Neural cell (in vitro differentiated cells): Measurements from ENCODE around the gene PRKG1. TPM values are rescaled to one million over a fixed set of nuclear protein-coding genes. Genes with fewer than 3 reads are reported as not detected.

Experiments used
- H2AFZ ChIP-seq: fragments of 200-600, 300-800 bp; sonication (generic), shearing (Covaris generic); 2 replicates; pipeline ENCODE4 v1.6.0; 2014; ENCODE audit warnings: low read depth, mild to moderate bottlenecking, antibody characterized with exemption, low read length, moderate library complexity
- H3F3A ChIP-seq: fragments of 200-600 bp; shearing (Covaris generic); 2 replicates; pipeline ENCODE4 v1.6.1; 2016; ENCODE audit warnings: mild to moderate bottlenecking, moderate library complexity, mixed read lengths, antibody characterized with exemption, low read length; ENCODE audit not compliant: insufficient read depth, poor library complexity, severe bottlenecking
- H3K27ac ChIP-seq: fragments of 200-600, 300-800 bp; sonication (generic), shearing (Covaris generic); 2 replicates; pipeline ENCODE4 v1.5.1; 2014; ENCODE audit warnings: mild to moderate bottlenecking, low read length, moderate library complexity
- H3K27me3 ChIP-seq: fragments of 300-800, 200-600 bp; sonication (generic), shearing (Covaris generic); 2 replicates; pipeline ENCODE4 v1.6.0; 2014; ENCODE audit warnings: mild to moderate bottlenecking, low read depth, low read length, moderate library complexity; ENCODE audit not compliant: insufficient read depth
- H3K36me3 ChIP-seq: fragments of 300-800, 200-600 bp; sonication (generic), shearing (Covaris generic); 2 replicates; pipeline ENCODE4 v1.5.1; 2014; ENCODE audit warnings: mild to moderate bottlenecking, antibody characterized with exemption, low read length, moderate library complexity; ENCODE audit not compliant: insufficient read depth
- H3K4me2 ChIP-seq: fragments of 300-800, 200-600 bp; sonication (generic), shearing (Covaris generic); 2 replicates; pipeline ENCODE4 v1.6.0; 2014; ENCODE audit warnings: mild to moderate bottlenecking, low read length
- H3K4me3 ChIP-seq: fragments of 300-800, 200-600 bp; sonication (generic), shearing (Covaris generic); 2 replicates; pipeline ENCODE4 v1.5.1; 2014; ENCODE audit warnings: mild to moderate bottlenecking, low read length, moderate library complexity
- H3K79me2 ChIP-seq: fragments of 200-600 bp; shearing (Covaris generic); replicated peaks from 2 replicates; pipeline ENCODE4 v1.6.0; 2014; ENCODE audit warnings: mild to moderate bottlenecking, low read length, moderate library complexity; ENCODE audit not compliant: insufficient read depth
- H3K9ac ChIP-seq: fragments of 300-800, 200-600 bp; sonication (generic), shearing (Covaris generic); 2 replicates; pipeline ENCODE4 v1.6.1; 2016; ENCODE audit warnings: mild to moderate bottlenecking, low read length, mixed read lengths
- H3K9me2 ChIP-seq: fragments of 200-600 bp; shearing (Covaris generic); 2 replicates; pipeline ENCODE4 v1.6.1; 2016; ENCODE audit warnings: mild to moderate bottlenecking, low read length, mixed read lengths; ENCODE audit not compliant: insufficient read depth
- H3K9me3 ChIP-seq: fragments of 200-600, 300-800 bp; sonication (generic), shearing (Covaris generic); 2 replicates; pipeline ENCODE4 v1.6.1; 2016; ENCODE audit warnings: mild to moderate bottlenecking, mixed run types, low read length, moderate library complexity, mixed read lengths
- H4K20me1 ChIP-seq: fragments of 200-600 bp; shearing (Covaris generic); 2 replicates; pipeline ENCODE4 v1.6.1; 2016; ENCODE audit warnings: mild to moderate bottlenecking, mixed run types; ENCODE audit not compliant: insufficient read depth
- CTCF ChIP-seq: fragments of 450-650 bp; IDR thresholded peaks from 2 replicates; pipeline ENCODE4 v1.5.1; 2014; ENCODE audit warnings: antibody characterized with exemption, mild to moderate bottlenecking, moderate library complexity; ENCODE audit not compliant: poor library complexity, severe bottlenecking
- EP300 ChIP-seq: fragments of 450-650 bp; conservative IDR thresholded peaks from 2 replicates; pipeline ENCODE4 v1.6.1; 2014; ENCODE audit warnings: antibody characterized with exemption, mild to moderate bottlenecking, moderate library complexity; ENCODE audit not compliant: poor library complexity, severe bottlenecking
- EZH2 ChIP-seq: fragments of 200-600, 300-800 bp; shearing (Covaris generic), sonication (generic); IDR thresholded peaks from 2 replicates; pipeline ENCODE4 v1.6.1; 2014; ENCODE audit warnings: antibody characterized with exemption, low read length, borderline replicate concordance, mild to moderate bottlenecking; ENCODE audit not compliant: insufficient read depth, poor library complexity, severe bottlenecking
- MXI1 ChIP-seq: fragments of 450-650 bp; conservative IDR thresholded peaks from 2 replicates; pipeline ENCODE4 v1.6.1; 2014; ENCODE audit warnings: antibody characterized with exemption, mild to moderate bottlenecking; ENCODE audit not compliant: poor library complexity, severe bottlenecking
- POLR2AphosphoS5 ChIP-seq: IDR thresholded peaks from 2 replicates; pipeline ENCODE4 v1.6.1; 2012
- RAD21 ChIP-seq: fragments of 450-650 bp; conservative IDR thresholded peaks from 2 replicates; pipeline ENCODE4 v1.6.1; 2014; ENCODE audit warnings: antibody characterized with exemption, mild to moderate bottlenecking, moderate library complexity
- REST ChIP-seq: IDR thresholded peaks from 2 replicates; pipeline ENCODE4 v1.6.1; 2012; ENCODE audit warnings: borderline replicate concordance
- SMC3 ChIP-seq: fragments of 450-650 bp; conservative IDR thresholded peaks from 2 replicates; pipeline ENCODE4 v1.6.1; 2014; ENCODE audit warnings: antibody characterized with exemption, mild to moderate bottlenecking, moderate library complexity; ENCODE audit not compliant: poor library complexity
- TAF1 ChIP-seq: IDR thresholded peaks from 2 replicates; pipeline ENCODE4 v1.6.1; 2012; ENCODE audit warnings: low read depth
- polyA plus RNA-seq: library from polyadenylated mRNA; depleted of rRNA; stranded (reverse); fragments of >200 nt; gene quantifications from 2 replicates; pipeline ENCODE4 v1.2.3, GENCODE V29; 2014

Gene PRKG1
- polyA plus RNA-seq, 1 donor from 2014 or later = 2.2 TPM

GRCh38 chr10:51852297-51852696, 778.0 kb downstream of the PRKG1 start:
- Histone ChIP-seq H3K9me3 (no peaks in the 10 kb centered on the region), H4K20me1 (no peaks in the 10 kb centered on the region), H3K4me3 (no peak overlapping the region), H3K79me2 (no peaks in the 10 kb centered on the region), H2AFZ (no peak overlapping the region), H3K9ac (no peak overlapping the region), H3K27ac (no peak overlapping the region), H3F3A (no peaks in the 10 kb centered on the region), H3K36me3 (no peaks in the 10 kb centered on the region), H3K9me2 (no peaks in the 10 kb centered on the region), H3K27me3 (no peaks in the 10 kb centered on the region), H3K4me2 (no peak overlapping the region)
- TF ChIP-seq CTCF (no peak), MXI1 (no peak), TAF1 (no peak), SMC3 (no peak), POLR2AphosphoS5 (no peak), EZH2 (no peak)

- H3K36me3 ChIP-seq = no peaks in the 10 kb centered on the region
- no peak overlapping the region for H3K9ac ChIP-seq
- no peak for TF ChIP-seq TAF1
- TF ChIP-seq MXI1 = no peak
- no peak for TF ChIP-seq REST
- TF ChIP-seq EP300 = no peak
- TF ChIP-seq SMC3 = no peak
- TF ChIP-seq RAD21 = no peak
- TF ChIP-seq EZH2 = no peak
- TF ChIP-seq POLR2AphosphoS5 = no peak
- no peak for TF ChIP-seq CTCF
- no peaks in the 10 kb centered on the region for H3K27me3 ChIP-seq
- no peak overlapping the region for H2AFZ ChIP-seq
- no peaks in the 10 kb centered on the region for H4K20me1 ChIP-seq
- H3K9me3 ChIP-seq = no peaks in the 10 kb centered on the region
- no peaks in the 10 kb centered on the region for H3K79me2 ChIP-seq
- no peak overlapping the region for H3K4me2 ChIP-seq
- no peak overlapping the region for H3K27ac ChIP-seq
- no peak overlapping the region for H3K4me3 ChIP-seq
- no peaks in the 10 kb centered on the region for H3K9me2 ChIP-seq
- H3F3A ChIP-seq = no peaks in the 10 kb centered on the region
These were observed 783.0 kb downstream of the PRKG1 start for GRCh38 chr10:51857305-51857704.
